Measurements from ENCODE around the gene RAB31.

RAB31 gene

DNA sequence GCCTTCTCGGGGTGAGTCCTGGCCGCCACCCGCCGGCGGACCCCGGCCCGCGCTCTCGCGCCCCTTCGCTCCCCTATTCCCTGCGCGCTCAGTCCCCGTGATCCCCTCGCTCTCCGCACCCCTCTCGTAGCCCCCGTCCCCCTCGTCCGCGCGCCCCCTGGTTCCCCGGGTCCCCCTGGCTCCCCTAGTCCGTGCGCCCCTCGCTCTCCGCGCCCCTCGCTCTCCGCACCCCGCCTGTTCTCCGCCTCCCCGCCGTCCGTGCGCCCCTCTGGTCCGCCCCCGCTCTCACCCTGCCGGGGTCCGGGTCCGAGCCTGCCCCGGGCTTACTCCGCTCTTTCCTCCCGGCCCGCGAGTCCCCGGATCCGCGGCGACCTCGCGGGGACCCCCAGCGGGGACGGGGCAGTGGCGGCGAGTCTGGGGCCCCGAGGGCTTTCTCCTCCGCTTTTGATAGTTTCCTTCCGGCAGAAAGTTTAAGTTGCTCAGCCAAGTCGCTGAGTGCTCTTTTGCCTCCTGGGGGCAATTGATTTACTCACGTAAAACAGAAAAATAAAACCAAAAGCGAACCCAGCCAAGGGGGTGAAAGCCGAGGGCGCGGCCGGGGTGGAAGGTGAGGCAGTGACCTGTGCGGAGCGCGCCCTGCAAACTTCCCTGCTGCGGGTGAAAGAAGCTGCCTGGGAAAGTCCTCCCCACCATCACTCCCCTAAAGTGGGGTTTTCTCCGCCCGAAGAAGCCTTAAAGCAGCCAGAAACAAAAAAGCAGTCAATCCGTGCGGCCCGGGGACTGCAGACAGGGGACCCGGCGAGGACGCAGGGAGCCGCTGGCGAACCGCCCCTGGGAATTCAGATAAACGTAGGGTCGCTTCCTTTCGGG lies 568 bp downstream of the RAB31 start (continued):
- TF ChIP-seq, protein P1, sequence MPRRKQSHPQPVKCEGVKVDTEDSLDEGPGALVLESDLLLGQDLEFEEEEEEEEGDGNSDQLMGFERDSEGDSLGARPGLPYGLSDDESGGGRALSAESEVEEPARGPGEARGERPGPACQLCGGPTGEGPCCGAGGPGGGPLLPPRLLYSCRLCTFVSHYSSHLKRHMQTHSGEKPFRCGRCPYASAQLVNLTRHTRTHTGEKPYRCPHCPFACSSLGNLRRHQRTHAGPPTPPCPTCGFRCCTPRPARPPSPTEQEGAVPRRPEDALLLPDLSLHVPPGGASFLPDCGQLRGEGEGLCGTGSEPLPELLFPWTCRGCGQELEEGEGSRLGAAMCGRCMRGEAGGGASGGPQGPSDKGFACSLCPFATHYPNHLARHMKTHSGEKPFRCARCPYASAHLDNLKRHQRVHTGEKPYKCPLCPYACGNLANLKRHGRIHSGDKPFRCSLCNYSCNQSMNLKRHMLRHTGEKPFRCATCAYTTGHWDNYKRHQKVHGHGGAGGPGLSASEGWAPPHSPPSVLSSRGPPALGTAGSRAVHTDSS (tag by site-specific recombination; IDR thresholded peaks at IDR 0.05): no peak
- TF ChIP-seq ZEB2 (tag by site-specific recombination; IDR thresholded peaks at IDR 0.05): peak; percentile 41; the same call in 1 of the 2 replicates
- TF ChIP-seq ZNF629 (tag by site-specific recombination; IDR thresholded peaks at IDR 0.05): no peak
- TF ChIP-seq, protein P2, sequence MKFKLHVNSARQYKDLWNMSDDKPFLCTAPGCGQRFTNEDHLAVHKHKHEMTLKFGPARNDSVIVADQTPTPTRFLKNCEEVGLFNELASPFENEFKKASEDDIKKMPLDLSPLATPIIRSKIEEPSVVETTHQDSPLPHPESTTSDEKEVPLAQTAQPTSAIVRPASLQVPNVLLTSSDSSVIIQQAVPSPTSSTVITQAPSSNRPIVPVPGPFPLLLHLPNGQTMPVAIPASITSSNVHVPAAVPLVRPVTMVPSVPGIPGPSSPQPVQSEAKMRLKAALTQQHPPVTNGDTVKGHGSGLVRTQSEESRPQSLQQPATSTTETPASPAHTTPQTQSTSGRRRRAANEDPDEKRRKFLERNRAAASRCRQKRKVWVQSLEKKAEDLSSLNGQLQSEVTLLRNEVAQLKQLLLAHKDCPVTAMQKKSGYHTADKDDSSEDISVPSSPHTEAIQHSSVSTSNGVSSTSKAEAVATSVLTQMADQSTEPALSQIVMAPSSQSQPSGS (tag by site-specific recombination; IDR thresholded peaks at IDR 0.05; ENCODE audit: low read depth): no peak
- TF ChIP-seq ZNF24 (tag by site-specific recombination; IDR thresholded peaks at IDR 0.05): no peak
- no peak for TF ChIP-seq BCL11A (tag by site-specific recombination; IDR thresholded peaks at IDR 0.05; ENCODE audit: low read depth)
- no peak for TF ChIP-seq ZNF596 (tag by site-specific recombination; IDR thresholded peaks at IDR 0.05)
- TF ChIP-seq ZNF548 (tag by site-specific recombination; IDR thresholded peaks at IDR 0.05): no peak
- TF ChIP-seq WT1 (tag by site-specific recombination; IDR thresholded peaks at IDR 0.05): no peak
- no peak for TF ChIP-seq OSR2 (tag by site-specific recombination; IDR thresholded peaks at IDR 0.05)
- TF ChIP-seq ZNF830 (tag by site-specific recombination; IDR thresholded peaks at IDR 0.05; ENCODE audit: low read depth): no peak
- no peak for TF ChIP-seq REST (tag by site-specific recombination; IDR thresholded peaks at IDR 0.05)
- no peak for TF ChIP-seq ZSCAN4 (tag by site-specific recombination; IDR thresholded peaks at IDR 0.05)
- TF ChIP-seq ZNF140 (tag by site-specific recombination; IDR thresholded peaks at IDR 0.05): no peak
- TF ChIP-seq ZNF335 (tag by site-specific recombination; conservative IDR thresholded peaks at IDR 0.05): peak; percentile 40; the same call in 1 of the 2 replicates
- TF ChIP-seq ZNF280C (tag by site-specific recombination; IDR thresholded peaks at IDR 0.05): no peak
- no peak for TF ChIP-seq BCL6B (tag by site-specific recombination; IDR thresholded peaks at IDR 0.05)
- TF ChIP-seq ZNF549 (tag by site-specific recombination; IDR thresholded peaks at IDR 0.05): no peak
- no peak for TF ChIP-seq ZNF175 (tag by site-specific recombination; IDR thresholded peaks at IDR 0.05)
- TF ChIP-seq PRDM1 (tag by site-specific recombination; IDR thresholded peaks at IDR 0.05): peak; percentile 90
- no peak for TF ChIP-seq ZNF530 (tag by site-specific recombination; IDR thresholded peaks at IDR 0.05; ENCODE audit: low read depth)
- peak; percentile 32; the same call in 1 of the 2 replicates for TF ChIP-seq YY2 (tag by site-specific recombination; IDR thresholded peaks at IDR 0.05)
- TF ChIP-seq ZNF664 (tag by site-specific recombination; IDR thresholded peaks at IDR 0.05): no peak
- no peak for TF ChIP-seq ZNF433 (tag by site-specific recombination; IDR thresholded peaks at IDR 0.05; ENCODE audit: low read depth)
- TF ChIP-seq ZBTB48 (tag by site-specific recombination; IDR thresholded peaks at IDR 0.05): 0 out of 2 replicates have a peak, but pooled peaks have one; percentile 17
- TF ChIP-seq ZNF580 (tag by site-specific recombination; IDR thresholded peaks at IDR 0.05): no peak
- TF ChIP-seq, protein P3, sequence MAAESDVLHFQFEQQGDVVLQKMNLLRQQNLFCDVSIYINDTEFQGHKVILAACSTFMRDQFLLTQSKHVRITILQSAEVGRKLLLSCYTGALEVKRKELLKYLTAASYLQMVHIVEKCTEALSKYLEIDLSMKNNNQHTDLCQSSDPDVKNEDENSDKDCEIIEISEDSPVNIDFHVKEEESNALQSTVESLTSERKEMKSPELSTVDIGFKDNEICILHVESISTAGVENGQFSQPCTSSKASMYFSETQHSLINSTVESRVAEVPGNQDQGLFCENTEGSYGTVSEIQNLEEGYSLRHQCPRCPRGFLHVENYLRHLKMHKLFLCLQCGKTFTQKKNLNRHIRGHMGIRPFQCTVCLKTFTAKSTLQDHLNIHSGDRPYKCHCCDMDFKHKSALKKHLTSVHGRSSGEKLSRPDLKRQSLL (tag by site-specific recombination; IDR thresholded peaks at IDR 0.05): no peak
